Neutrophil (primary cell): ENCODE data around the gene PBX2.
A peak's percentile ranks its signal among the peaks of the same experiment; 100 is the strongest.
"Not testable (repeated sequence)": the region's sequence is repeated elsewhere in the genome, so short reads cannot be mapped to it uniquely, and the experiment has no call there.

ENCODE experiments used
- H3K27ac ChIP-seq: fragments of 200-600 bp; sonication (generic); 2 replicates; pipeline ENCODE4 v1.5.1; 2016; ENCODE audit warnings: mild to moderate bottlenecking, moderate library complexity
- H3K27me3 ChIP-seq: fragments of 200-600 bp; sonication (generic); 2 replicates; pipeline ENCODE4 v1.6.0; 2016; ENCODE audit warnings: mild to moderate bottlenecking
- H3K36me3 ChIP-seq: fragments of 200-600 bp; sonication (generic); 2 replicates; pipeline ENCODE4 v1.5.1; 2017
- H3K4me1 ChIP-seq, 2 experiments: fragments of 200-600 bp in 1 of 2; sonication (generic) in 1 of 2; 1 replicate in 1 of 2; 2 replicates in 1 of 2; pipeline versions ENCODE4 v1.5.1 to v1.6.1; 2013 to 2016; ENCODE audit warnings: low read depth in 1 of 2, low read length in 1 of 2, mild to moderate bottlenecking in 1 of 2, moderate library complexity in 1 of 2; ENCODE audit not compliant: control insufficient read depth in 1 of 2, insufficient read depth in 1 of 2
- H3K4me3 ChIP-seq, 2 experiments: fragments of 200-600 bp in 1 of 2; sonication (generic) in 1 of 2; 1 replicate in 1 of 2; 2 replicates in 1 of 2; pipeline ENCODE4 v1.5.1; 2013 to 2016; ENCODE audit warnings: low read depth in 1 of 2, low read length in 1 of 2, mild to moderate bottlenecking in 1 of 2, moderate library complexity in 1 of 2
- H3K9me3 ChIP-seq: fragments of 200-600 bp; sonication (generic); 2 replicates; pipeline ENCODE4 v1.5.1; 2016
- CTCF ChIP-seq: fragments of 200-600 bp; sonication (generic); IDR thresholded peaks from 2 replicates; pipeline ENCODE4 v1.5.1; 2016; ENCODE audit warnings: antibody characterized with exemption

PBX2 gene

GRCh38 chr6:32149092-32149755, 40.8 kb downstream of the PBX2 start:
- Histone ChIP-seq H3K27me3 (peaks cover 85% of the 10 kb centered on the region), H3K36me3 (no peaks in the 10 kb centered on the region), H3K4me1 (peaks cover 16 to 20% of the 10 kb centered on the region in 2 experiments), H3K27ac (no peak overlapping the region), H3K4me3 (peak overlapping the region; percentile 40 to 46), H3K9me3 (no peaks in the 10 kb centered on the region)
- no peak for TF ChIP-seq CTCF

GRCh38 chr6:32148289-32149091, 41.5 kb downstream of the PBX2 start:
- H3K9me3 ChIP-seq, result no peaks in the 10 kb centered on the region
- peaks cover 77% of the 10 kb centered on the region for H3K27me3 ChIP-seq
- no peaks in the 10 kb centered on the region for H3K36me3 ChIP-seq
- peaks cover 10 to 12% of the 10 kb centered on the region in 2 experiments for H3K4me1 ChIP-seq
- no peak overlapping the region for H3K27ac ChIP-seq
- peak overlapping the region; percentile 40 to 46 for H3K4me3 ChIP-seq
- no peak for TF ChIP-seq CTCF

- peak; percentile 19 for TF ChIP-seq CTCF
Measured at GRCh38 chr6:32147401-32148132, 42.4 kb downstream of the PBX2 start.

GRCh38 chr6:32146687-32147086, 43.3 kb downstream of the PBX2 start:
- H3K4me3 ChIP-seq, result no peak overlapping the region
- H3K4me1 ChIP-seq, result peaks cover 10% of the 10 kb centered on the region in 2 experiments
- no peaks in the 10 kb centered on the region for H3K36me3 ChIP-seq
- peaks cover 59% of the 10 kb centered on the region for H3K27me3 ChIP-seq
- H3K9me3 ChIP-seq, result no peaks in the 10 kb centered on the region
- TF ChIP-seq CTCF, result no peak
- H3K27ac ChIP-seq, result no peak overlapping the region

More at GRCh38 chr6:32147401-32148132, 42.4 kb downstream of the PBX2 start:
- Histone ChIP-seq H3K27ac (no peak overlapping the region), H3K36me3 (no peaks in the 10 kb centered on the region), H3K9me3 (no peaks in the 10 kb centered on the region), H3K4me1 (peaks cover 10% of the 10 kb centered on the region in 2 experiments), H3K27me3 (peaks cover 68% of the 10 kb centered on the region), H3K4me3 (no peak overlapping the region)

- TF ChIP-seq CTCF, result no peak
- no peaks in the 10 kb centered on the region for H3K36me3 ChIP-seq
- no peak overlapping the region for H3K27ac ChIP-seq
- peaks cover 55% of the 10 kb centered on the region for H3K27me3 ChIP-seq
- H3K4me3 ChIP-seq, result no peak overlapping the region
- H3K9me3 ChIP-seq, result no peaks in the 10 kb centered on the region
- peaks cover 10% of the 10 kb centered on the region in 2 experiments for H3K4me1 ChIP-seq
Measured at GRCh38 chr6:32146287-32146686, 43.7 kb downstream of the PBX2 start.

DNA sequence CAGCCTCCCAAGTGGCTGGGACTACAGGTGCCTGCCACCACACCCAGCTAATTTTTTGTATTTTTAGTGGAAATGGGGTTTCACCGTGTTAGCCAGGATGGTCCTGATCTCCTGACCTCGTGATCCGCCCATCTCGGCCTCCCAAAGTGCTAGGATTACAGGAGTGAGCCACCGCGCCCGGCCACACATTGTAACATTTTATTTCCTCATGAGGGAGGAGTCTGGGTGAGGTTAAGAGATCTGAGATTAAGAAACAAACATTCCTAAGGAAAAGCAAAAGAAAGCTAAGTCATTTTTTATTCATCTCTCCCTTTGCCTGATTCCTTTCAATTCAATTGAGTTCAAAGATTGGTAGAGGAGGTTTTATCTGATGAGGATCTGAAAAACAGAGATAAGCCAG, 45.8 kb downstream of the PBX2 start:
- H3K27ac ChIP-seq, H3K36me3 ChIP-seq, H3K9me3 ChIP-seq, H3K4me3 ChIP-seq, H3K4me1 ChIP-seq: not testable (repeated sequence)
- H3K27me3 ChIP-seq, result peaks cover 35% of the 10 kb centered on the region
